Esophagus (tissue), 2 donors: ENCODE measurements around the gene PHLDA3. TPM values are rescaled to one million over a fixed set of nuclear protein-coding genes. Genes with fewer than 3 reads are reported as not detected.
A peak's percentile ranks its signal among the peaks of the same experiment; 100 is the strongest.

Experiments
- H3K27ac ChIP-seq, 2 donors: one replicate each; pipeline ENCODE4 v1.5.1; 2013; ENCODE audit warnings: low read depth in 2 of 2, mild to moderate bottlenecking in 2 of 2, inconsistent platforms in 1 of 2, low read length in 1 of 2, moderate library complexity in 1 of 2
- H3K27me3 ChIP-seq, 2 donors: one replicate each; pipeline ENCODE4 v1.6.1; 2013; ENCODE audit warnings: low read length in 2 of 2, control low read depth in 1 of 2, mild to moderate bottlenecking in 1 of 2; ENCODE audit not compliant: insufficient read depth in 2 of 2, control insufficient read depth in 1 of 2
- H3K36me3 ChIP-seq, 2 donors: one replicate each; pipeline ENCODE4 v1.6.1; 2013; ENCODE audit warnings: low read length in 1 of 2; ENCODE audit not compliant: control insufficient read depth in 2 of 2, insufficient read depth in 2 of 2
- H3K4me1 ChIP-seq, 2 donors: one replicate each; pipeline ENCODE4 v1.6.1; 2013; ENCODE audit warnings: low read length in 1 of 2; ENCODE audit not compliant: control insufficient read depth in 2 of 2, insufficient read depth in 2 of 2
- H3K4me3 ChIP-seq, 2 donors: one replicate each; pipeline ENCODE4 v1.5.1; 2013; ENCODE audit warnings: low read length in 2 of 2, mild to moderate bottlenecking in 2 of 2, low read depth in 1 of 2, moderate library complexity in 1 of 2
- H3K9me3 ChIP-seq, 2 donors: one replicate each; pipeline ENCODE4 v1.6.1; 2013; ENCODE audit warnings: mild to moderate bottlenecking in 2 of 2, low read depth in 1 of 2, low read length in 1 of 2, moderate library complexity in 1 of 2; ENCODE audit not compliant: control insufficient read depth in 2 of 2, insufficient read depth in 1 of 2
- WGBS, 2 donors: extraction: QIAGEN DNeasy Blood & Tissue Kit; methylation state at CpG; one replicate each; pipeline ENCODE4 v1.1.7; 2013; 5-methylcytosine and 5-hydroxymethylcytosine counted together
- polyA plus RNA-seq, 2 donors: library from polyadenylated mRNA; stranded (reverse); fragments of 200-250 nt; gene quantifications; one replicate each; pipeline ENCODE4 v1.2.3, GENCODE V29; 2013
- donor health status: healthy with polysubstance abuse.
- donor health status: Bipolar disorder and iron deficiency.

The PHLDA3 gene
- polyA plus RNA-seq, 2 donors = 40.4 to 76.9 TPM

GRCh38 chr1:201470581-201470980 lies 1.6 kb upstream of the PHLDA3 start:
- Histone ChIP-seq H3K27me3 (no peaks in the 10 kb centered on the region), H3K4me1 (peaks cover 5 to 23% of the 10 kb centered on the region in 2 donors), H3K27ac (peak overlapping the region in 1 of 2 donors; percentile 35), H3K4me3 (no peak overlapping the region), H3K36me3 (peaks cover 0 to 5% of the 10 kb centered on the region in 2 donors), H3K9me3 (no peaks in the 10 kb centered on the region)
- WGBS, 2 donors = 51 to 61% methylated on average over 4 of the region's 4 CpGs

GRCh38 chr1:201469645-201470074 lies 672 bp upstream of the PHLDA3 start:
- Histone ChIP-seq H3K9me3 (no peaks in the 10 kb centered on the region), H3K4me3 (peak overlapping the region; percentile 86 to 96), H3K27ac (peak overlapping the region; percentile 92 to 96), H3K4me1 (peaks cover 3 to 23% of the 10 kb centered on the region in 2 donors), H3K27me3 (no peaks in the 10 kb centered on the region), H3K36me3 (peaks cover 0 to 11% of the 10 kb centered on the region in 2 donors)
- 43 to 47% methylated on average over 16 of the region's 16 CpGs for WGBS, 2 donors

GRCh38 chr1:201468501-201468843 lies 516 bp downstream of the PHLDA3 start:
- H3K4me3 ChIP-seq = peak overlapping the region; percentile 86 to 96
- peaks cover 0 to 15% of the 10 kb centered on the region in 2 donors for H3K36me3 ChIP-seq
- peaks cover 3 to 25% of the 10 kb centered on the region in 2 donors for H3K4me1 ChIP-seq
- peak overlapping the region; percentile 92 to 96 for H3K27ac ChIP-seq
- no peaks in the 10 kb centered on the region for H3K27me3 ChIP-seq
- WGBS, 2 donors = 1 to 2% methylated on average over 34 to 44 of the region's 44 CpGs
- no peaks in the 10 kb centered on the region for H3K9me3 ChIP-seq

- Histone ChIP-seq H3K27me3 (no peaks in the 10 kb centered on the region), H3K27ac (peak overlapping the region; percentile 92 to 93), H3K4me1 (peaks cover 7 to 35% of the 10 kb centered on the region in 2 donors), H3K9me3 (no peaks in the 10 kb centered on the region), H3K36me3 (peaks cover 0 to 15% of the 10 kb centered on the region in 2 donors), H3K4me3 (peak overlapping the region; percentile 86 to 96)
- WGBS, 2 donors = 37 to 78% methylated on average over 3 of the region's 3 CpGs
Measured at GRCh38 chr1:201466492-201466891, 2.5 kb downstream of the PHLDA3 start.

- H3K36me3 ChIP-seq = peaks cover 0 to 15% of the 10 kb centered on the region in 2 donors
- H3K27ac ChIP-seq = peak overlapping the region; percentile 92 to 93
- no peaks in the 10 kb centered on the region for H3K27me3 ChIP-seq
- H3K9me3 ChIP-seq = no peaks in the 10 kb centered on the region
- peaks cover 7 to 38% of the 10 kb centered on the region in 2 donors for H3K4me1 ChIP-seq
- WGBS, 2 donors = 57 to 66% methylated on average over 9 of the region's 9 CpGs
- H3K4me3 ChIP-seq = peak overlapping the region; percentile 86 to 96
Measured at GRCh38 chr1:201465698-201466290, 3.2 kb downstream of the PHLDA3 start.

GRCh38 chr1:201463071-201463552 lies 5.9 kb downstream of the PHLDA3 start:
- H3K27me3 ChIP-seq = no peaks in the 10 kb centered on the region
- H3K9me3 ChIP-seq = no peaks in the 10 kb centered on the region
- H3K27ac ChIP-seq = peak overlapping the region; percentile 99 to 100
- WGBS, 2 donors = 63 to 70% methylated on average over 7 of the region's 7 CpGs
- H3K4me1 ChIP-seq = peaks cover 7 to 32% of the 10 kb centered on the region in 2 donors
- H3K4me3 ChIP-seq = no peak overlapping the region
- H3K36me3 ChIP-seq = peaks cover 0 to 15% of the 10 kb centered on the region in 2 donors

GRCh38 chr1:201461645-201462441 lies 7.1 kb downstream of the PHLDA3 start:
- Histone ChIP-seq H3K27ac (peak overlapping the region; percentile 99 to 100), H3K27me3 (no peaks in the 10 kb centered on the region), H3K9me3 (no peaks in the 10 kb centered on the region), H3K4me1 (peaks cover 7 to 33% of the 10 kb centered on the region in 2 donors), H3K4me3 (peak overlapping the region in 1 of 2 donors; percentile 1), H3K36me3 (peaks cover 0 to 15% of the 10 kb centered on the region in 2 donors)
- WGBS, 2 donors = 37 to 41% methylated on average over 13 of the region's 13 CpGs

- WGBS, 2 donors = 56% methylated on average over 8 of the region's 8 CpGs
- peaks cover 0 to 14% of the 10 kb centered on the region in 2 donors for H3K36me3 ChIP-seq
- H3K4me3 ChIP-seq = peak overlapping the region in 1 of 2 donors; percentile 1
- H3K9me3 ChIP-seq = no peaks in the 10 kb centered on the region
- peaks cover 4 to 30% of the 10 kb centered on the region in 2 donors for H3K4me1 ChIP-seq
- H3K27me3 ChIP-seq = no peaks in the 10 kb centered on the region
- H3K27ac ChIP-seq = peak overlapping the region; percentile 99 to 100
Measured at GRCh38 chr1:201460814-201461644, 8.0 kb downstream of the PHLDA3 start.

- Histone ChIP-seq H3K36me3 (peaks cover 0 to 5% of the 10 kb centered on the region in 2 donors), H3K27me3 (no peaks in the 10 kb centered on the region), H3K27ac (peak overlapping the region in 1 of 2 donors; percentile 36), H3K9me3 (no peaks in the 10 kb centered on the region), H3K4me1 (peaks cover 4 to 24% of the 10 kb centered on the region in 2 donors), H3K4me3 (no peak overlapping the region)
- WGBS, 2 donors = 78 to 88% methylated on average over 5 of the region's 5 CpGs
Measured at GRCh38 chr1:201459775-201460174, 9.2 kb downstream of the PHLDA3 start.
